MM.1S (cell line): Measurements from ENCODE around the gene ZBTB34.

Source experiments
- DNase-seq: peaks from one replicate; pipeline ENCODE4 v3.0.0-alpha.2; 2015
- H2AFZ ChIP-seq: fragments of 300-600 bp; sonication (generic); 2 replicates; pipeline ENCODE4 v1.6.0; 2016; ENCODE audit warnings: antibody characterized with exemption, low read length
- H3F3A ChIP-seq: fragments of 300-600 bp; sonication (generic); 2 replicates; pipeline ENCODE4 v1.6.1; 2016; ENCODE audit warnings: mild to moderate bottlenecking, antibody characterized with exemption, low read length, moderate library complexity, mixed read lengths; ENCODE audit not compliant: insufficient read depth
- H3K27ac ChIP-seq: fragments of 300-600 bp; sonication (generic); 2 replicates; pipeline ENCODE4 v1.5.1; 2016; ENCODE audit warnings: mild to moderate bottlenecking, low read length
- H3K27me3 ChIP-seq: fragments of 300-600 bp; sonication (generic); replicated peaks from 2 replicates; pipeline ENCODE4 v1.6.0; 2016; ENCODE audit warnings: low read length; ENCODE audit not compliant: insufficient read depth
- H3K36me3 ChIP-seq: fragments of 300-600 bp; sonication (generic); replicated peaks from 2 replicates; pipeline ENCODE4 v1.6.1; 2016; ENCODE audit warnings: mild to moderate bottlenecking, low read length, mixed read lengths; ENCODE audit not compliant: insufficient read depth
- H3K4me1 ChIP-seq: fragments of 300-600 bp; sonication (generic); 2 replicates; pipeline ENCODE4 v1.6.1; 2016; ENCODE audit warnings: low read length, mixed read lengths
- H3K4me2 ChIP-seq: fragments of 300-600 bp; sonication (generic); 2 replicates; pipeline ENCODE4 v1.6.0; 2016; ENCODE audit warnings: low read depth, low read length
- H3K4me3 ChIP-seq: fragments of 300-600 bp; sonication (generic); 2 replicates; pipeline ENCODE4 v1.5.1; 2016; ENCODE audit warnings: low read length, mixed read lengths
- H3K79me2 ChIP-seq: fragments of 300-600 bp; sonication (generic); 2 replicates; pipeline ENCODE4 v1.6.1; 2016; ENCODE audit warnings: mixed run types, low read length, mixed read lengths
- H3K9ac ChIP-seq: fragments of 300-600 bp; sonication (generic); 2 replicates; pipeline ENCODE4 v1.6.1; 2016; ENCODE audit warnings: low read length, mixed read lengths
- H3K9me2 ChIP-seq: fragments of 300-600 bp; sonication (generic); replicated peaks from 2 replicates; pipeline ENCODE4 v1.6.1; 2016; ENCODE audit warnings: mild to moderate bottlenecking, low read length, mixed read lengths; ENCODE audit not compliant: insufficient read depth
- H3K9me3 ChIP-seq: fragments of 300-600 bp; sonication (generic); replicated peaks from 2 replicates; pipeline ENCODE4 v1.6.1; 2016; ENCODE audit warnings: mild to moderate bottlenecking, low read length, mixed read lengths; ENCODE audit not compliant: insufficient read depth
- H4K20me1 ChIP-seq: fragments of 300-600 bp; sonication (generic); 2 replicates; pipeline ENCODE4 v1.6.1; 2016; ENCODE audit warnings: mild to moderate bottlenecking, low read length, moderate library complexity, mixed read lengths; ENCODE audit not compliant: insufficient read depth
- EZH2 ChIP-seq: fragments of 300-600 bp; sonication (generic); optimal IDR thresholded peaks from 2 replicates; pipeline ENCODE3; 2017; ENCODE audit warnings: low read depth, mild to moderate bottlenecking, antibody characterized with exemption, low read length, mixed read lengths
- EZH2phosphoT487 ChIP-seq: fragments of 300-600 bp; sonication (generic); IDR thresholded peaks from 2 replicates; pipeline ENCODE4 v1.6.1; 2018; ENCODE audit warnings: antibody characterized with exemption, low read length
- TF ChIP-seq, protein P1 (sequence below): fragments of 300-600 bp; sonication (generic); IDR thresholded peaks from 2 replicates; pipeline ENCODE4 v1.5.1; 2016; ENCODE audit warnings: antibody characterized with exemption, low read length, mixed read lengths

Gene ZBTB34

DNA sequence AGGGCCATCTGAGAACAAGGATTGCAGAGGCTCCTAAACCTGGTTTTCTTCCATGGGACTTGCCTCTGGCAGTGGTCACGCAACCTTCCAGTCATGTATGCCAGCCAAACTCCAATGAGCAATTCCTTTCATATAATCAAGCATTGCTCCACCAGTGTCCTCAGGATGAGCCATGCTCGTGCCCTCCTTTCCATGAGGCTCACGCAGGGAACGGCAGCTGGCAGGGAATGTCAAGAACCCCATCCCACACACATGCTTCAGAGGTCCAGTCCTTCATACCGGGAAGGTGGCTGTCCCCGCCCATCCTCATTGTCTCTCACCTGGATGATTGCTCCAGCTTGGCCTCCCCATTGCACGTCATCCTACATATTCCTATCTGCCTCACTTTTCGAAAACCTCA, 13.4 kb upstream of the ZBTB34 start:
- Histone ChIP-seq H3F3A (no peaks in the 10 kb centered on the region), H3K4me1 (no peaks in the 10 kb centered on the region), H4K20me1 (no peaks in the 10 kb centered on the region), H3K4me2 (no peak overlapping the region), H3K27me3 (0 out of 2 replicates have a peak, but pooled peaks cover 3% of the 10 kb centered on the region), H2AFZ (no peak overlapping the region), H3K9me2 (no peaks in the 10 kb centered on the region), H3K9ac (no peak overlapping the region), H3K27ac (no peak overlapping the region), H3K36me3 (no peaks in the 10 kb centered on the region), H3K79me2 (no peaks in the 10 kb centered on the region), H3K4me3 (no peak overlapping the region), H3K9me3 (no peaks in the 10 kb centered on the region)
- TF ChIP-seq, protein P1, sequence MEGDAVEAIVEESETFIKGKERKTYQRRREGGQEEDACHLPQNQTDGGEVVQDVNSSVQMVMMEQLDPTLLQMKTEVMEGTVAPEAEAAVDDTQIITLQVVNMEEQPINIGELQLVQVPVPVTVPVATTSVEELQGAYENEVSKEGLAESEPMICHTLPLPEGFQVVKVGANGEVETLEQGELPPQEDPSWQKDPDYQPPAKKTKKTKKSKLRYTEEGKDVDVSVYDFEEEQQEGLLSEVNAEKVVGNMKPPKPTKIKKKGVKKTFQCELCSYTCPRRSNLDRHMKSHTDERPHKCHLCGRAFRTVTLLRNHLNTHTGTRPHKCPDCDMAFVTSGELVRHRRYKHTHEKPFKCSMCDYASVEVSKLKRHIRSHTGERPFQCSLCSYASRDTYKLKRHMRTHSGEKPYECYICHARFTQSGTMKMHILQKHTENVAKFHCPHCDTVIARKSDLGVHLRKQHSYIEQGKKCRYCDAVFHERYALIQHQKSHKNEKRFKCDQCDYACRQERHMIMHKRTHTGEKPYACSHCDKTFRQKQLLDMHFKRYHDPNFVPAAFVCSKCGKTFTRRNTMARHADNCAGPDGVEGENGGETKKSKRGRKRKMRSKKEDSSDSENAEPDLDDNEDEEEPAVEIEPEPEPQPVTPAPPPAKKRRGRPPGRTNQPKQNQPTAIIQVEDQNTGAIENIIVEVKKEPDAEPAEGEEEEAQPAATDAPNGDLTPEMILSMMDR: no peak
- TF ChIP-seq EZH2phosphoT487: no peak
- TF ChIP-seq EZH2: no peak
- no peak for DNase-seq

DNA sequence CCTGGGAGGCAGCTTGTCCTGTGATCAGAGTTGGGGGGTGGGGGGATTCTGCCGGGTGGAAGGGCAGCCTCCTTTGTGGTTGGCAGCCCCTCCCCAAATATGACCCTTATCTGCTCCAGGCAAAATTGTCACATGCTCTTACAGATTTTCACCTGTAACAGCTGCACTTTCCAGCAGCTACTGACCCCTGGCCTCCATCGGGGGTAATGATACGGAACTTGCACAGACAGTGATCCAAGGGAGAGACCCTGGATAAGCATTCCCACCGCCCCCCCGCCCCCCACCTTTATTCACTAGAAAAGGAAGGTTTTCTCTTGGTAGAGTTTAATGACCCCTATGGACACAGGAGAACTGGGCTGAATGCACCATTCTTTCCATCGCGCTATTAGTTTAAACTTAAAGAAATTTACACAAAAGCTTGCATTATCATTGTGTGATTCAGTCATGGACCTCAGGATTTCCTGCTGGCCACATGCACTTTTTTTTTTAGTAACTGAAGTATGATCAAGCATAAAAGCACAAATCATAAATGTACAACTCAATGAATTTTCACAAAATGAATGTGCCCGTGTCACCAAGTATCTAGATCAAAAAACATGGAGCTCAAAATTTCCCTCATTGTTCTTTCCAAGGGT, 10.7 kb upstream of the ZBTB34 start:
- no peak overlapping the region for H2AFZ ChIP-seq
- no peaks in the 10 kb centered on the region for H3K9me3 ChIP-seq
- no peak overlapping the region for H3K27ac ChIP-seq
- no peak overlapping the region for H3K4me2 ChIP-seq
- no peaks in the 10 kb centered on the region for H3F3A ChIP-seq
- H3K4me3 ChIP-seq: no peak overlapping the region
- no peak for DNase-seq
- no peak overlapping the region for H3K9ac ChIP-seq
- H3K79me2 ChIP-seq: no peaks in the 10 kb centered on the region
- TF ChIP-seq EZH2 (no peak), EZH2phosphoT487 (no peak)
- TF ChIP-seq, protein P1: no peak
- no peaks in the 10 kb centered on the region for H3K4me1 ChIP-seq
- no peaks in the 10 kb centered on the region for H4K20me1 ChIP-seq
- no peaks in the 10 kb centered on the region for H3K36me3 ChIP-seq
- H3K9me2 ChIP-seq: no peaks in the 10 kb centered on the region
- H3K27me3 ChIP-seq: 0 out of 2 replicates have a peak, but pooled peaks cover 4% of the 10 kb centered on the region

DNA sequence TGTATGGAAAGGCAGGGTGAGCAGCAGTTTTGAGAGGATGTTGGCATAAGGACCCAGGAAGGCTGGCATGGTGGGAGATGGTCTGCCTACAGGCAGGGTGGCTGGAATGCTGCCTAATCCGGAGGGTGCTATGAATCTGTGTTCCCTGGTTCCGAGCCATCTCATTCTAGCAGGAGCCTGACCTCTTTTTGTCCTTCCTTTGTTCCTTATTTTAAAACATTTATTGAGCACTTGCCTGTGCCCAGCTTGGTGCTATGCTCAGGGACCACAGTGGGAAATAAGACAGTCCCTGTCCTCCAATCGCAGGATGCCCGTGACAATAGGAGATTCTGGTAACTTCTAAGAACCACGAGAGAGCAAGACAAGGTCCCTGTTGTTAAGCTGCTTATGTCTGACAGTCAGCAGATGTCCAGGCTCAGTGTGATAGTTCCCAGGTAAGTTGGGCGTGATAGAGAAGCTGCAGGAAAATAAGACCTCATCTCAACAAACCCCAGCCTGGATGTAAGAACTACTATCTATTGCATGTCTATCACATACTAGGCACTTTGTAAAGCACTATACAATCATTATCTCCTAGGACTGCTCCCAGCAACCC, 9.1 kb upstream of the ZBTB34 start:
- no peak overlapping the region for H3K9ac ChIP-seq
- no peak overlapping the region for H2AFZ ChIP-seq

More for the DNA sequence above, 9.1 kb upstream of the ZBTB34 start:
- no peak for DNase-seq
- no peak overlapping the region for H3K27ac ChIP-seq
- no peaks in the 10 kb centered on the region for H3K4me1 ChIP-seq
- no peak overlapping the region for H3K4me3 ChIP-seq
- no peaks in the 10 kb centered on the region for H3K79me2 ChIP-seq
- H3K9me2 ChIP-seq: no peaks in the 10 kb centered on the region
- no peaks in the 10 kb centered on the region for H4K20me1 ChIP-seq
- H3F3A ChIP-seq: no peaks in the 10 kb centered on the region
- H3K4me2 ChIP-seq: no peak overlapping the region
- no peaks in the 10 kb centered on the region for H3K9me3 ChIP-seq
- TF ChIP-seq EZH2phosphoT487: no peak
- TF ChIP-seq EZH2: no peak
- TF ChIP-seq, protein P1: no peak
- no peaks in the 10 kb centered on the region for H3K36me3 ChIP-seq
- H3K27me3 ChIP-seq: 0 out of 2 replicates have a peak, but pooled peaks cover 4% of the 10 kb centered on the region
